Upper lobe of left lung (tissue), 4 donors: ENCODE data around the gene FOXP1.

Experiments used
- POLR2A ChIP-seq, 4 donors: fragments of 450-650 bp; IDR thresholded peaks; one replicate each; pipeline ENCODE4 v1.5.1; 2016 to 2017; ENCODE audit warnings: antibody characterized with exemption in 4 of 4, mild to moderate bottlenecking in 2 of 4
- POLR2AphosphoS5 ChIP-seq, 2 donors: sonication (generic); formaldehyde crosslinking; IDR thresholded peaks; one replicate each; pipeline ENCODE4 v1.5.1; 2017; ENCODE audit warnings: antibody characterized with exemption in 2 of 2

DNA sequence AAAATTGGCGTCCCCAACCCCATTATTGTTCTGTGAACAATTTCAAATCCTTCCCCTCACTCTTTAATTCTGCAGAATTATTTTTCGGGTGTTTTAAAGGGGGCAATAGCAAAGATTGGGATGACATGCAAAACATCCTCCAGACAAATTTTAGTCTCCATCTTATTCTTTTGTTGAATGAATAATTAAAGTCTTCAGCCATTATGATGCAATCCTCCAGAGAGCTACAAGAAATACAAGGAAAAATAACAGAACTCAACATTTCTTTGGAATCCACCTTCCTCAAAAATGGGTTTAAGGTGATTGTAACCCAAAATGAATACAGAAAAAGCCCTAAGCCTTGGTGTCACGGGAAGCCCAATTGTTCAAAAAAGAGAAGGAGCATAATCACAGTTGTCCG is 49.9 kb downstream of the FOXP1 start:
- TF ChIP-seq POLR2AphosphoS5 (IDR thresholded peaks at IDR 0.05) (no peak), POLR2A (IDR thresholded peaks at IDR 0.05) (no peak)
